DOHH2 (cell line): Measurements from ENCODE around the gene IKZF3.

Source experiments
- EZH2phosphoT487 ChIP-seq: fragments of 200-600 bp; sonication (generic); IDR thresholded peaks from 2 replicates; pipeline ENCODE4 v1.6.1; 2017; ENCODE audit warnings: borderline replicate concordance, mild to moderate bottlenecking, antibody characterized with exemption, low read length, moderate library complexity, mixed read lengths
- TF ChIP-seq, protein P1 (sequence below): fragments of 200-600 bp; sonication (generic); IDR thresholded peaks from one replicate; pipeline ENCODE4 v1.5.1; 2014; ENCODE audit warnings: antibody characterized with exemption, mild to moderate bottlenecking, low read depth, low read length; ENCODE audit not compliant: poor library complexity, severe bottlenecking

DNA sequence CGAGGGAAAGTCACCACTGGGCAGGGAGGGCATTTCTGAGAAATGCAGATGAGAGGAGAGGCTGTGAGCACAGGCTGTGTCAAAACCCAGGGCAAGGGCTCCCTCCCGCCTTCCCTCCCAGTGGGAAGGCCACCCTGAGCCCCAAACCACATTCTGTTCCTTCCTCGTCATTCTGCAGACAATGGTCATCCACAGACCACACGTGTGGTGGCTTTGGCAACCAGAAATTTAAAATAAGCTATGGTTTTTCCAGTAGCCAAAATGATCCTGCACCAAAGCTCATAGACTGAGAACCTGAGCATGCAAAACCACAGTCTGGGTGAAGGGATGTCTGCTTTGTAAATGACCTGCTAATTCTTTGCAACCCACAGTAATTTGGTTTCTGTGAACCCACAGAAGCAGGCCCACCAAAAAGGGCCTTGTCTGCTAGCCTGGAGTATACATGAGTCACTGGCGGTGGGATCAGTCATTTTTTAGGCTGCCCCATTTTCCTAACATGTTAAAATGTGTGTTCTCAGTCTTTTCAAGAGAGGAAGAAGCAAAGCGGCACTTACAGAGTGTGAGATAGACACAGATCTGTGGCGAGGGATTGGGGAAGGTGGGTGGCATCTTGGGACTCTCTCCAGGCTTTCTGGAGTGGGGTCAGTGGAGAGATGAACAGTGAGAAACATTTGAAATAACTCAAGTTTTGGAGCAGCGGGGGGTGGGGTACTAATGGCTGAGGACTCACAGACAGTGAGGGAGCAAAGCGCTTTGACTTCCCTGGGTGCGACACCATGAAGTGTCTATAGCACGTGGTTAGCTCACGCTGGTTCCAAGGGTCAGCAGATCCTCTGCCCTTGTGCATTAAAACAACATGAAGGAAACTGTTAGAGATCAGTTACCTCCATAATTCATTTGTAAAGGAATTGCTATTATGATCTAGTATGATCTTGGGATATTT is 105.9 kb downstream of the IKZF3 start:
- TF ChIP-seq, protein P1, sequence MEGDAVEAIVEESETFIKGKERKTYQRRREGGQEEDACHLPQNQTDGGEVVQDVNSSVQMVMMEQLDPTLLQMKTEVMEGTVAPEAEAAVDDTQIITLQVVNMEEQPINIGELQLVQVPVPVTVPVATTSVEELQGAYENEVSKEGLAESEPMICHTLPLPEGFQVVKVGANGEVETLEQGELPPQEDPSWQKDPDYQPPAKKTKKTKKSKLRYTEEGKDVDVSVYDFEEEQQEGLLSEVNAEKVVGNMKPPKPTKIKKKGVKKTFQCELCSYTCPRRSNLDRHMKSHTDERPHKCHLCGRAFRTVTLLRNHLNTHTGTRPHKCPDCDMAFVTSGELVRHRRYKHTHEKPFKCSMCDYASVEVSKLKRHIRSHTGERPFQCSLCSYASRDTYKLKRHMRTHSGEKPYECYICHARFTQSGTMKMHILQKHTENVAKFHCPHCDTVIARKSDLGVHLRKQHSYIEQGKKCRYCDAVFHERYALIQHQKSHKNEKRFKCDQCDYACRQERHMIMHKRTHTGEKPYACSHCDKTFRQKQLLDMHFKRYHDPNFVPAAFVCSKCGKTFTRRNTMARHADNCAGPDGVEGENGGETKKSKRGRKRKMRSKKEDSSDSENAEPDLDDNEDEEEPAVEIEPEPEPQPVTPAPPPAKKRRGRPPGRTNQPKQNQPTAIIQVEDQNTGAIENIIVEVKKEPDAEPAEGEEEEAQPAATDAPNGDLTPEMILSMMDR, result no peak
- TF ChIP-seq EZH2phosphoT487, result no peak
